ENCODE results near the gene UBC. TPM values are rescaled to one million over a fixed set of nuclear protein-coding genes. Genes with fewer than 3 reads are reported as not detected.
A peak's percentile ranks its signal among the peaks of the same experiment; 100 is the strongest.
"Not testable (repeated sequence)": the region's sequence is repeated elsewhere in the genome, so short reads cannot be mapped to it uniquely, and the experiment has no call there.

Gene UBC
- total RNA-seq, 1 experiment from 2014 or later: 1,166 TPM

DNA sequence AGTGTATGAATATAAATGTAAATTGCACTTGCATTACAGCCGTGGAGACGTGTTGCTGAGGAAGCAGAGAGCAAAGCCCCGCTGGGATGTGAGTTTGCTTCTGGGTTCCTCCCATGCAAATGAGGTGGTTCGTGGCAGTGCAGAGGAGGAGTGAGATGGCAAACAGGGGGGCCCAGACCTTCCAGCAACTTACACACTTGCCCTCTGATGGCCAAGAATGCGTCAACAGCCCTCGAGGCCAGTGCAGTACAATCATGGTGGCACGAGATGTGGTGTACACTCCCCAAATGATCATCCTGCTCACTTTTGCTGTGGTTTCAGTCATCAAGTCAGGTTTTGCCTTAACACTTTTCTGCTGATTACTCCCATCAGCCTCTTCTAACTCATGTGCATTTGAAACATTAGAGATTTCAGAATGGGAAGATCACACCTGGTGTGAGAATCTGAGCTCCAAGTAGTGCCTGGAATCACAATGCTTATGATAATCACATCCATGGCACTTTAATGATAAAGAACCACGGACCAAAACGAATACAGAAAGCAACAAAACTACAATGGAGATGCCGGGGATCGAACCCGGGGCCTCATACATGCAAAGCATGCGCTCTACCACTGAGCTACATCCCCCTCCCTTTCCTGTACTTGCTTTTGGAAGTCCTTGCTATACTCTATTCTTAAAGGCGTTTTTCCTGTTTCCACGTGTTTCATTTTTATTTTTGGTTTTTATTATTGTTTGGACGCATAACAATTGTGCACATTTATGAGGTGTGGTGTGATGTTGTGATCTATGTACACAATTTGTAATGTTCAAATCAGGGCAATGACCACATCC is 7.0 kb upstream of the UBC start:
- peak overlapping the region; percentile 55 for H3K4me3 ChIP-seq
- H3K27me3 ChIP-seq: no peaks in the 10 kb centered on the region
- DNase-seq: peak; percentile 57

DNA sequence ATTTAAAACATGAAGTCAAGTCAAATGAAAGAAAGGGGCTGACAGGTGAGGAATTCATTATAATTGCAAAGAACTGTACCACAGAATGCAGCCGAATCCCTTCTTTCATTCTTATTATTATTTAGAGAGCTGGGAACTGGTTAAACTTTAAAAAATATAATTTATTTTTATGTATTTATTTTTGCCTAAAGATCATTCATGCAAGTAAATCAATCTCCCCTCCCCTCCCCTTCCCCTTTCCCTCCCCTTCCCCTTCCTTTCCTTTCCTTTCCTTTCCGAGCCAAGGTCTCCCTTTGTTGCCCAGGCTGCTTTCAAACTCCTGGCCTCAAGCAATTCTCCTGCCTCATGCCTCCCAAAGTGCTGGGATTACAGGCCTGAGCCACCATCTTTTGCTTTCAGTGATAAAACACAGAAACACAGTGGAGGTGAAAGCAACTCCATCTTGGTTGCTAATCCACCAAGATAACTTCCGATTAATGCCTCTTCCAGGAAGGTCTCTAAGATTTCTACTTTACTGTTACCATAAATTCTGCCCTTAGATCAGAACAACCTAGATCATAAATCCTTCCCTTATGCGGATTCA is 6.0 kb upstream of the UBC start:
- Histone ChIP-seq H3K27me3 (no peaks in the 10 kb centered on the region), H3K4me3 (no peak overlapping the region), H3K9me3 (no peaks in the 10 kb centered on the region), H3K36me3 (no peaks in the 10 kb centered on the region)
- no peak for DNase-seq

More for the DNA sequence above, 7.0 kb upstream of the UBC start:
- Histone ChIP-seq H3K9me3 (no peaks in the 10 kb centered on the region), H3K36me3 (no peaks in the 10 kb centered on the region)

GRCh38 chr12:124919521-124920352 is 5.3 kb upstream of the UBC start:
- no peak for DNase-seq
- H3K36me3 ChIP-seq: no peaks in the 10 kb centered on the region
- H3K4me3 ChIP-seq: no peak overlapping the region
- H3K9me3 ChIP-seq: no peaks in the 10 kb centered on the region
- H3K27me3 ChIP-seq: no peaks in the 10 kb centered on the region

GRCh38 chr12:124918622-124918988 is 4.2 kb upstream of the UBC start:
- not testable (repeated sequence) for H3K36me3 ChIP-seq, H3K9me3 ChIP-seq, H3K4me3 ChIP-seq, H3K27me3 ChIP-seq, DNase-seq

GRCh38 chr12:124917841-124918621 is 3.6 kb upstream of the UBC start:
- Histone ChIP-seq H3K4me3 (peak overlapping the region; percentile 100), H3K9me3 (0 out of 2 replicates have a peak, but pooled peaks cover 1% of the 10 kb centered on the region), H3K27me3 (no peaks in the 10 kb centered on the region), H3K36me3 (peaks cover 11% of the 10 kb centered on the region)
- no peak for DNase-seq

GRCh38 chr12:124917135-124917840 is 2.8 kb upstream of the UBC start:
- Histone ChIP-seq H3K27me3 (no peaks in the 10 kb centered on the region), H3K36me3 (peaks cover 14% of the 10 kb centered on the region), H3K9me3 (0 out of 2 replicates have a peak, but pooled peaks cover 1% of the 10 kb centered on the region), H3K4me3 (peak overlapping the region; percentile 100)
- DNase-seq: peak; percentile 99

DNA sequence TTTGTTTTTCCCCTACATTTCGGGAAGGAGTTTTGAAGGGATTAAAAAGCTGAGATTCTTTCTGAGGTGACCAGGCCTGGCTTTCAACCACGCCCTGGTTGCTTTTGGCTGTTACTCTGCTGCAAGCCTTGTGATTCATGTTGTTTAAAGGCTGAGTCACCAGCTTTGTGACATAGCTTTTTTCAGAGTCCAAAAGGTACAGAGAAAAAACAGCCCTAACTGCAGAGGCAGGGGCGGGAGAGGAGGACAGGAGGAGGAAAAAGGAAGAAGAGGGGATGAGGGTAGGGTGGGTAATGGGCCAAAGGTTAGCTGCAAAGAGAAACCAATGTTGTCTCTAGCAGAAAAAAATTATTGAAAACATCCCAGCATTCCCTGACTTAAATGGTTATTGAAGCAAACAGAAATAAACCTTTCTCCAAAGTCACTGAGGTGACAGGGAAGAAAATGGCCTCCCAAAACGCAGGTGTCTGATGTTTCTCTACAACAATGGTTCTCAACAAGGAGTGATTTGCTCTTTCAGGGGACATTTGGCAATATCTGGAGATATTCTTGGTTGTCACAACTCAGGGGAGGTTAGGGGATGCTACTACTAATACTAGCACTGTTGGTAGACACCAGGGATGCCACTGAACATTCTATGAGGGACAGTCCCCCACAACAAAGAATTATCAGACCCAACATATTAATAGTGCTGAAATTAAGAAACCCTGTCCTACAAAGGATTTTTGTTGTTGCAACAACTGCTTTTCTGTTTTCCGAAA is 2.1 kb upstream of the UBC start:
- Histone ChIP-seq H3K27me3 (no peaks in the 10 kb centered on the region), H3K4me3 (peak overlapping the region; percentile 100), H3K9me3 (0 out of 2 replicates have a peak, but pooled peaks cover 1% of the 10 kb centered on the region), H3K36me3 (peaks cover 14% of the 10 kb centered on the region)
- peak; percentile 87 for DNase-seq

GRCh38 chr12:124915239-124916236 is 1.1 kb upstream of the UBC start:
- Histone ChIP-seq H3K36me3 (peaks cover 22% of the 10 kb centered on the region), H3K4me3 (peak overlapping the region; percentile 100), H3K27me3 (no peaks in the 10 kb centered on the region), H3K9me3 (0 out of 2 replicates have a peak, but pooled peaks cover 1% of the 10 kb centered on the region)
- no peak for DNase-seq

GRCh38 chr12:124913474-124914391 is 717 bp downstream of the UBC start:
- 0 out of 2 replicates have a peak, but pooled peaks cover 1% of the 10 kb centered on the region for H3K9me3 ChIP-seq
- no peaks in the 10 kb centered on the region for H3K27me3 ChIP-seq
- peak overlapping the region; percentile 100 for H3K4me3 ChIP-seq
- H3K36me3 ChIP-seq: peaks cover 22% of the 10 kb centered on the region
- DNase-seq: peak; percentile 80

DNA sequence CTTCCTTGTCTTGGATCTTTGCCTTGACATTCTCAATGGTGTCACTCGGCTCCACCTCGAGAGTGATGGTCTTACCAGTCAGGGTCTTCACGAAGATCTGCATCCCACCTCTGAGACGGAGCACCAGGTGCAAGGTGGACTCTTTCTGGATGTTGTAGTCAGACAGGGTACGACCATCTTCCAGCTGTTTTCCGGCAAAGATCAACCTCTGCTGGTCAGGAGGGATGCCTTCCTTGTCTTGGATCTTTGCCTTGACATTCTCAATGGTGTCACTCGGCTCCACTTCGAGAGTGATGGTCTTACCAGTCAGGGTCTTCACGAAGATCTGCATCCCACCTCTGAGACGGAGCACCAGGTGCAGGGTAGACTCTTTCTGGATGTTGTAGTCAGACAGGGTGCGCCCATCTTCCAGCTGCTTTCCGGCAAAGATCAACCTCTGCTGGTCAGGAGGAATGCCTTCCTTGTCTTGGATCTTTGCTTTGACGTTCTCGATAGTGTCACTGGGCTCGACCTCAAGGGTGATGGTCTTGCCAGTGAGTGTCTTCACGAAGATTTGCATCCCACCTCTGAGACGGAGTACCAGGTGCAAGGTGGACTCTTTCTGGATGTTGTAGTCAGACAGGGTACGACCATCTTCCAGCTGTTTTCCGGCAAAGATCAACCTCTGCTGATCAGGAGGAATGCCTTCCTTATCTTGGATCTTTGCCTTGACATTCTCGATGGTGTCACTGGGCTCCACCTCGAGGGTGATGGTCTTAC is 1.7 kb downstream of the UBC start:
- DNase-seq, H3K27me3 ChIP-seq, H3K9me3 ChIP-seq: not testable (repeated sequence)
- H3K36me3 ChIP-seq: peaks cover 22% of the 10 kb centered on the region
- peak overlapping the region; percentile 100 for H3K4me3 ChIP-seq

- not testable (repeated sequence) for H3K27me3 ChIP-seq, H3K9me3 ChIP-seq, DNase-seq
- Histone ChIP-seq H3K4me3 (peak overlapping the region; percentile 24), H3K36me3 (peaks cover 22% of the 10 kb centered on the region)
Observed at GRCh38 chr12:124911521-124911920, 2.9 kb downstream of the UBC start.

DNA sequence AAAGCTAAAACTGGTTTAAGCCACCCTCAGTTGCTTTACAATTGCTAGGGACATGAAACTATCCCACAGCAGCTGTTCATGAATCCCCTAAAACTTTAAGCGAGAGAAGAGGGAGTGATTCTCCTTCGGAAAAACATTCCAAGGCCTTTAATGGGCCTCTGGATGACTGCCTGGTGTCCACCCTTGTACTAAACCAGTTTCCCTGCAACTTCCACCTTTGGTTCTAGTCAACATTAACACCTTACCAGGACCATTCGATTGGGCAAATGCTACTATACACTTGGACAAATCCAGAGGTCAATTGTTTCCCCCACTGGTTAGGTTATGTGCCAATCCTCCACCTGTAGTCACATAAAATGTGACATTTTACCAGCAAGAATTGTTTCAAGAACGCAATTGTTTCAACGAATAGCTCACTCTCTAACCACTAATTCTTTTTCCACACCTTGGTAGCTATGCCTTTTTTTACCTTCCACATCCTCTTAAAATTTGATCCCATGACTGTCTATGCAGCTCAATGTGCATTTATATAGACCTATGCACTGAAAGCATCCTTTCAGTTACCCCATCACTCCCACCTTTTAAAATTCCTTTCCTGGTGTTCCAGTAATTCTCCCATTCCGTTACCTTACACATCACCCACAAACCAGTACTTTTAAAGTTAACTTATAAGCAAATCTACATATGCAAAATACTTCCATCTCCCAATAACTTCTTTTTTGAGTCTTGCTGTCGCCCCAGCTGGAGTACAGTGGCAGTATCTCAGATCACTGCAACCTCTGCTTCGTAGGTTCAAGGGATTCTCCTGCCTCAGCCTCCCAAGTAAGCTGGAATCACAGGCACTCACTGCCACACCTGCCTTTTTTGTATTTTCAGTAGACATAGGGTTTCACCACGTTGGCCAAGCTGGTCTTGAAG is 3.6 kb downstream of the UBC start:
- DNase-seq: no peak
- H3K36me3 ChIP-seq: peaks cover 22% of the 10 kb centered on the region
- peak overlapping the region; percentile 24 for H3K4me3 ChIP-seq
- 0 out of 2 replicates have a peak, but pooled peaks cover 1% of the 10 kb centered on the region for H3K9me3 ChIP-seq
- H3K27me3 ChIP-seq: no peaks in the 10 kb centered on the region

Measured in MG63 (cell line).